NAMALWA (cell line): Measurements from ENCODE around the gene SCN1B.
"Not testable (repeated sequence)": the region's sequence is repeated elsewhere in the genome, so short reads cannot be mapped to it uniquely, and the experiment has no call there.

Experiments used
- DNase-seq: peaks from one replicate; pipeline ENCODE4 v3.0.0-alpha.2; 2015; ENCODE audit warnings: low spot score

SCN1B gene

GRCh38 chr19:35017507-35017906 lies 12.8 kb upstream of the SCN1B start:
- DNase-seq, result no peak

GRCh38 chr19:35018379-35018778 lies 11.9 kb upstream of the SCN1B start:
- no peak for DNase-seq

GRCh38 chr19:35019144-35019543 lies 11.1 kb upstream of the SCN1B start:
- DNase-seq, result no peak

- no peak for DNase-seq
Observed at GRCh38 chr19:35021016-35021415, 9.3 kb upstream of the SCN1B start.

- no peak for DNase-seq
Observed at GRCh38 chr19:35021596-35021995, 8.7 kb upstream of the SCN1B start.

- no peak for DNase-seq
Observed at GRCh38 chr19:35022460-35022859, 7.8 kb upstream of the SCN1B start.

- no peak for DNase-seq
Observed at GRCh38 chr19:35023428-35023827, 6.8 kb upstream of the SCN1B start.

GRCh38 chr19:35024095-35024494 lies 6.2 kb upstream of the SCN1B start:
- DNase-seq, result no peak

GRCh38 chr19:35025969-35026368 lies 4.3 kb upstream of the SCN1B start:
- no peak for DNase-seq

- no peak for DNase-seq
Observed at GRCh38 chr19:35026418-35026817, 3.9 kb upstream of the SCN1B start.

GRCh38 chr19:35027009-35027408 lies 3.3 kb upstream of the SCN1B start:
- DNase-seq, result no peak

GRCh38 chr19:35027851-35028599 lies 2.2 kb upstream of the SCN1B start:
- DNase-seq, result no peak

GRCh38 chr19:35028600-35028885 lies 1.7 kb upstream of the SCN1B start:
- not testable (repeated sequence) for DNase-seq

- DNase-seq, result not testable (repeated sequence)
Observed at GRCh38 chr19:35029275-35029736, 964 bp upstream of the SCN1B start.

GRCh38 chr19:35029737-35030256 lies 473 bp upstream of the SCN1B start:
- no peak for DNase-seq

GRCh38 chr19:35031072-35031881 lies 1.0 kb downstream of the SCN1B start:
- DNase-seq, result no peak

- DNase-seq, result no peak
Observed at GRCh38 chr19:35032356-35032865, 2.1 kb downstream of the SCN1B start.

GRCh38 chr19:35033067-35034004 lies 3.1 kb downstream of the SCN1B start:
- DNase-seq, result no peak

- DNase-seq, result no peak
Observed at GRCh38 chr19:35034005-35034502, 3.8 kb downstream of the SCN1B start.

- DNase-seq, result no peak
Observed at GRCh38 chr19:35034588-35035382, 4.5 kb downstream of the SCN1B start.
